ENCODE data around the gene BBS5.
"Not testable (repeated sequence)": the region's sequence is repeated elsewhere in the genome, so short reads cannot be mapped to it uniquely, and the experiment has no call there.

The BBS5 gene

DNA sequence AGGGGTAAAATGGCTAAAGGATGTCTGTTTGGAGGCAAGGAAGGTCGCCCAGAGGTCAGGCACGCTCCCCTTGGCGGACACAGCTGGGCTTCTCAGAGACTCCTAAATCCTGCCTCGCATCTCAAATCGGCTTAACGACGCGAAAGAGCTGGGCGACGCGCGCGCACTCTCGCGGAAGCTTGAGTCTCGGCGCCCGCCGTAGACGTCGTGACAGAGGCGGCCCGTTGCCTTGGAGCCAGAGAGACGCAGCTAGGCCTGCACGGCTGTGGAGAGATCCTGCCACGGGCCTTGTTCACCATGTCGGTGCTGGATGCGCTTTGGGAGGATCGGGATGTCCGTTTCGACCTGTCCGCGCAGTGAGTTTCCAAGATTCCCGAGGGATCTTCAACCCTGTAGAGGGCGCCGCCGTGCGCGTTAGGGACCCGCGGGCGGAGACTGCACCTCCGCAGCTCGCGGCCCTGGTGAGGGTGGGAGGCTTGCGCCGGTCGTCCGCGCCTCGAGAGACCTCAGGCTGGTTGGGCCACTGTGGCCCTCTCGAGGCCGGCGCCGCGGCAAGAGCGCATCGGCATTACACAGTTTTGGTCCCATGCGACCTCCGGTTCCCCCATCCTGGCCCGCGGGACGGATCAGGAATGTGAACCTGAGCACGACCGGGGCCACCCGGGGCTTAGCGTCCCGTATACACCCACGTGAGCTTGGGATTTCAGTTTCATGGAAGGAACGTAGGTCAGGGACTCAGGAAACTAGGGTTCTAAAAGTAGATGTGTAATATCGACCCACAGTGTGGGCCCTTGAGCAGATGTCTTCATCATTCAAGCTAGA is at the start of gene BBS5:
Gene BBS5, plus strand, starts transcription at position 238 of the 822 bp plus-strand sequence. Its CDS starts 60 bp downstream, at position 298.
- TF ChIP-seq, protein P1, sequence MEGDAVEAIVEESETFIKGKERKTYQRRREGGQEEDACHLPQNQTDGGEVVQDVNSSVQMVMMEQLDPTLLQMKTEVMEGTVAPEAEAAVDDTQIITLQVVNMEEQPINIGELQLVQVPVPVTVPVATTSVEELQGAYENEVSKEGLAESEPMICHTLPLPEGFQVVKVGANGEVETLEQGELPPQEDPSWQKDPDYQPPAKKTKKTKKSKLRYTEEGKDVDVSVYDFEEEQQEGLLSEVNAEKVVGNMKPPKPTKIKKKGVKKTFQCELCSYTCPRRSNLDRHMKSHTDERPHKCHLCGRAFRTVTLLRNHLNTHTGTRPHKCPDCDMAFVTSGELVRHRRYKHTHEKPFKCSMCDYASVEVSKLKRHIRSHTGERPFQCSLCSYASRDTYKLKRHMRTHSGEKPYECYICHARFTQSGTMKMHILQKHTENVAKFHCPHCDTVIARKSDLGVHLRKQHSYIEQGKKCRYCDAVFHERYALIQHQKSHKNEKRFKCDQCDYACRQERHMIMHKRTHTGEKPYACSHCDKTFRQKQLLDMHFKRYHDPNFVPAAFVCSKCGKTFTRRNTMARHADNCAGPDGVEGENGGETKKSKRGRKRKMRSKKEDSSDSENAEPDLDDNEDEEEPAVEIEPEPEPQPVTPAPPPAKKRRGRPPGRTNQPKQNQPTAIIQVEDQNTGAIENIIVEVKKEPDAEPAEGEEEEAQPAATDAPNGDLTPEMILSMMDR (IDR thresholded peaks at IDR 0.05; ENCODE audit: control extremely low read depth, extremely low read depth, low read depth, missing control alignments), result peak; percentile 56
- POLR2A ChIA-PET, result no interaction called here
- CTCF ChIA-PET, result interaction anchor here (0.6 to 6.8 kb wide), 23 partner anchors 9 to 753 kb away, joined by 3 to 44 read pairs (median 4); partner anchors contain the start of gene KLHL41
- DNase-seq (ENCODE audit: extremely low spot score), result peak; percentile 86

DNA sequence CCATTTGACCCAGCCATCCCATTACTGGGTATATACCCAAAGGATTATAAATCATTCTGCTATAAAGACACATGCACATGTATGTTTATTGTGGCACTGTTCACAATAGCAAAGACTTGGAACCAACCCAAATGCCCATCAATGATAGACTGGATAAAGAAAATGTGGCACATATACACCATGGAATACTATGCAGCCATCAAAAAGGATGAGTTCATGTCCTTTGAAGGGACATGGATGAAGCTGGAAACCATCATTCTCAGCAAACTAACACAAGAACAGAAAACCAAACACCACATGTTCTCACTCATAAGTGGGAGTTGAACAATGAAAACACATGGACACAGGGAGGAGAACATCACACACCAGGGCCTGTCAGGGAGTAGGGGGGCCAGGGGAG is 47.5 kb upstream of the BBS5 start:
- CTCF ChIA-PET; DNase-seq (ENCODE audit: extremely low spot score); POLR2A ChIA-PET: not testable (repeated sequence)

DNA sequence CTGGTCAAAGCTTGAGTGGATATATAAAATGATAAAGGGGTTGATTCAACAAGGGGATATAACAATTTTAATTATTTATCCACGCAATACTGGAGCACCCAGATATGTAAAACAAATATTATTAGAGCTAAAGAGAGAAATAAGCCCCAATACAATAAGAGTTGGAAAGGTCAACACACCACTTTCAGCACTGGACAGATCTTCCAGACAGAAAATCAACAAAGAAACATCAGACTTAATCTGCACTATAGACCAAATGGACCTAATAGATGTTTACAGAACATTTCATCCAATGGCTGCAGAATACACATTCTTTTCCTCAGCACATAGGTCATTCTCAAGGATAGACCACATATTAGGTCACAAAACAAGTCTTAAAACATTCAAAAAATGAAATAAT is 45.1 kb upstream of the BBS5 start:
- DNase-seq (ENCODE audit: extremely low spot score); POLR2A ChIA-PET: not testable (repeated sequence)
- CTCF ChIA-PET, result interaction anchor here (1.2 kb wide), 1 partner anchor 27 kb away, joined by 3 read pairs; no protein-coding TSS in a partner anchor

DNA sequence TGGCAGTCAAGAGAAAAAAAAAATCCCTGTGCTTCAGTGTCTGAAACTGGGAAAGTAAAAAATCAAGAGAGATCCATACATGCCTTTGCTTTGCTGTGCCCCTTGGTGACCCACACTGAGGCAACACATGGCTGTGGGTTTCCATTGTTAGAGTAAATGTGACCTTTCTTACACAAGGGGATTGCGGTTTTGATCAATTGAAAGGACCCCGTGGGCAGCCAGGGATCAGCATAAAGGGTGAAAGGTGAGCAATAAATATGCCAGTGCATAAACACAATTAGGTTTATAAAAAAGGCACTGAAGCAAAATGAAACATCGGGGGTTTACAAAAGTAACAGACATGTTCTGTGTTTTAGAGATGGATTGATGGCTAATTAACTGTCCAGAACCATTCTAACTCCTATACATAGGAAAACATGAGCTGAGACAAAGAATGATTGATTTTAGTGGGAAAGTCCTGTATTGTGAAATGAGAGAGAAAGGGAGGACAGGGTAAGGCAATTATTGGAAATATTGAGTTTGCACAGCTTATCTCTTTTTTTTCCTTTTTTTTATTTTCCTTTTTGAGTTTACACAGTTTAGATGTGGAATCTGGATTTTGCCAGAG is 40.7 kb upstream of the BBS5 start:
- ChIA-PET CTCF (no interaction called here), POLR2A (no interaction called here)
- TF ChIP-seq, protein P1 (IDR thresholded peaks at IDR 0.05; ENCODE audit: control extremely low read depth, extremely low read depth, low read depth, missing control alignments), result no peak
- no peak for DNase-seq (ENCODE audit: extremely low spot score)

DNA sequence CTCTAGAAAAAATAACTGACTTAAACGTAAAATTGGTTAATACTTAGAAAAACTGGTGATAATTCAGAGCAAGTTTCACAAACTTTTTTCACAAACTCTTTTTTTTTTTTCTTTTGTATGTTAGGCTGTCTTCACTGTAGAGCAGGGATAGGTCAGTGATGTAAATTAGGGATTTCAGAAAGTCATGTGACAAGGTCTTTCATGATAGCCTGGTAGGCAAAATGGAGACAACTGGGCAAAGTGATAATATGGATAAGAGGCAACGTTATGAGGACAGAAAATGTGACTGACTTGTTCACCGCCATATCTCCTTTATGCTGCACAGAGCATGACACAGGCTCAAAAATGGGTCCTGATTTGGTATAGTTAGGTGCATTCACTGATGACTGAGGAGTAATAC is 39.4 kb upstream of the BBS5 start:
- no peak for DNase-seq (ENCODE audit: extremely low spot score)
- ChIA-PET CTCF (interaction anchor here (1.9 kb wide), 1 partner anchor 11 kb away, joined by 4 read pairs; no protein-coding TSS in a partner anchor), POLR2A (no interaction called here)
- TF ChIP-seq, protein P1 (IDR thresholded peaks at IDR 0.05; ENCODE audit: control extremely low read depth, extremely low read depth, low read depth, missing control alignments), result no peak

DNA sequence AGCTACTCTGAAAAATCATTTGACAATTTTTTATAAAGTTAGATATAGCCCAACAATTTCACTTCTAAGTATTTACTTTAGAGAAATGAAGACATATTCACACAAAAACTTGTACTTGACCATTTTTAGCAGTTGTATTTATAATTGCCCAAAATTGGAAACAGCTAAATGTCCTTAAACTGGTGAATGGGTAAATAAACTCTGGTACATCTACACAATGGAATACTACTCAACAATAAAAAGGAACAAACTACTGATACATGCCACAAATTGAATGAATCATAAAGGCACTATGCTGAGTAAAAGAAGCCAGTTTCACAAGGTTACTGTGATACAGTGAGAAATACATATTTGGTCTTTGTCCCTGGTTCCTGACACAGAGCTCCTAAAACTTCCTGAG is 32.8 kb upstream of the BBS5 start:
- no peak for DNase-seq (ENCODE audit: extremely low spot score)
- ChIA-PET POLR2A (no interaction called here), CTCF (no interaction called here)
- TF ChIP-seq, protein P1 (IDR thresholded peaks at IDR 0.05; ENCODE audit: control extremely low read depth, extremely low read depth, low read depth, missing control alignments), result no peak

DNA sequence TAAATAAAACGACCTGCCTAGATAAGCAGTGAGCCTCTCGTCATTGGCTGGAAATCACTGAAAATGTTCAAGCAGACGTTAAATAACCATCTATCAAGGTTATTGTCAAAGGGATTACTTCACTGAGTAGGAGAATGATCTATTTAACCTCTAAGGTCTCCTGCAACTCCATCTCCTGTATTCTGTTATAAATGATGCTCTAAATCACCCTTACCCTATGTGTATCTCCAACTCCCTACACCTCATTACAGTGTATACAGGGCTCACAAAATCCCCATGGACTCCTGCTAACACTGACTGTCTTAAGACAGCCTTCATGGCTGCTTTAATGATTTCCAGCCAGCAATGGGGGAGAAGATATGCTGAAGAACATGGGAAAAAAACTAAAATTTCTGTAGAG is 31.0 kb upstream of the BBS5 start:
- no peak for DNase-seq (ENCODE audit: extremely low spot score)
- TF ChIP-seq, protein P1 (IDR thresholded peaks at IDR 0.05; ENCODE audit: control extremely low read depth, extremely low read depth, low read depth, missing control alignments), result no peak
- ChIA-PET POLR2A (no interaction called here), CTCF (interaction anchor here (1.1 kb wide), 1 partner anchor 31 kb away, joined by 3 read pairs; the partner anchor contains the start of gene BBS5)

Data from GM10248 (cell line).